Right atrium auricular region (tissue), 2 donors: ENCODE measurements around the gene GPRC5B. TPM values are rescaled to one million over a fixed set of nuclear protein-coding genes. Genes with fewer than 3 reads are reported as not detected.
A peak's percentile ranks its signal among the peaks of the same experiment; 100 is the strongest.

ENCODE experiments used
- DNase-seq: peaks from one replicate; pipeline ENCODE4 v3.0.0-alpha.2; 2019; ENCODE audit warnings: low spot score
- H3K27ac ChIP-seq, 2 donors: fragments of 200-600 bp; sonication (generic); 1 replicate in 1 of 2; 2 replicates in 1 of 2; pipeline ENCODE4 v1.5.1; 2016 to 2019
- H3K27me3 ChIP-seq, 2 donors: fragments of 200-600 bp; sonication (generic); one replicate each; pipeline versions ENCODE4 v1.5.1 to v1.6.0; 2017 to 2019
- H3K36me3 ChIP-seq: fragments of 200-600 bp; sonication (generic); one replicate; pipeline ENCODE4 v1.5.1; 2016
- H3K4me1 ChIP-seq, 2 donors: fragments of 200-600 bp; sonication (generic); one replicate each; pipeline versions ENCODE4 v1.5.1 to v1.6.0; 2017 to 2019
- H3K4me3 ChIP-seq, 2 donors: fragments of 200-600 bp; sonication (generic); 1 replicate in 1 of 2; 2 replicates in 1 of 2; pipeline ENCODE4 v1.5.1; 2017 to 2019; ENCODE audit warnings: mild to moderate bottlenecking in 1 of 2, moderate library complexity in 1 of 2
- H3K9me3 ChIP-seq, 2 donors: fragments of 200-600 bp; sonication (generic); one replicate each; pipeline ENCODE4 v1.5.1; 2019
- CTCF ChIP-seq, 2 donors: fragments of 200-600 bp; sonication (generic); IDR thresholded peaks; one replicate each; pipeline ENCODE4 v1.5.1; 2019; ENCODE audit warnings: antibody characterized with exemption in 2 of 2
- total RNA-seq, 2 donors: library from RNA; depleted of rRNA; stranded (reverse); fragments of >200 nt; gene quantifications; one replicate each; pipeline ENCODE4 v1.1.0, GENCODE V29; 2016

GPRC5B gene
- total RNA-seq, 2 donors from 2014 or later = 39.4 to 40.0 TPM

- peak overlapping the region; percentile 6 to 46 for H3K27ac ChIP-seq
Measured at GRCh38 chr16:19874851-19875546, 9.6 kb downstream of the GPRC5B start.

GRCh38 chr16:19874026-19874425, 10.6 kb downstream of the GPRC5B start:
- Histone ChIP-seq H3K27ac (peak overlapping the region; percentile 6 to 46), H3K4me3 (no peak overlapping the region), H3K9me3 (no peaks in the 10 kb centered on the region), H3K36me3 (peaks cover 25% of the 10 kb centered on the region), H3K4me1 (peaks cover 0 to 50% of the 10 kb centered on the region in 2 donors), H3K27me3 (no peaks in the 10 kb centered on the region)
- no peak for DNase-seq
- no peak for TF ChIP-seq CTCF (IDR thresholded peaks at IDR 0.05)

More at GRCh38 chr16:19874851-19875546, 9.6 kb downstream of the GPRC5B start:
- no peak for DNase-seq
- peaks cover 0 to 58% of the 10 kb centered on the region in 2 donors for H3K4me1 ChIP-seq
- H3K27me3 ChIP-seq = no peaks in the 10 kb centered on the region
- peaks cover 25% of the 10 kb centered on the region for H3K36me3 ChIP-seq
- no peaks in the 10 kb centered on the region for H3K9me3 ChIP-seq
- H3K4me3 ChIP-seq = no peak overlapping the region
- no peak for TF ChIP-seq CTCF (IDR thresholded peaks at IDR 0.05)

GRCh38 chr16:19872935-19873334, 11.7 kb downstream of the GPRC5B start:
- no peaks in the 10 kb centered on the region for H3K27me3 ChIP-seq
- no peak overlapping the region for H3K27ac ChIP-seq
- no peak for DNase-seq
- H3K4me3 ChIP-seq = no peak overlapping the region
- peaks cover 25% of the 10 kb centered on the region for H3K36me3 ChIP-seq
- TF ChIP-seq CTCF (IDR thresholded peaks at IDR 0.05) = no peak
- peaks cover 0 to 49% of the 10 kb centered on the region in 2 donors for H3K4me1 ChIP-seq
- H3K9me3 ChIP-seq = no peaks in the 10 kb centered on the region

DNA sequence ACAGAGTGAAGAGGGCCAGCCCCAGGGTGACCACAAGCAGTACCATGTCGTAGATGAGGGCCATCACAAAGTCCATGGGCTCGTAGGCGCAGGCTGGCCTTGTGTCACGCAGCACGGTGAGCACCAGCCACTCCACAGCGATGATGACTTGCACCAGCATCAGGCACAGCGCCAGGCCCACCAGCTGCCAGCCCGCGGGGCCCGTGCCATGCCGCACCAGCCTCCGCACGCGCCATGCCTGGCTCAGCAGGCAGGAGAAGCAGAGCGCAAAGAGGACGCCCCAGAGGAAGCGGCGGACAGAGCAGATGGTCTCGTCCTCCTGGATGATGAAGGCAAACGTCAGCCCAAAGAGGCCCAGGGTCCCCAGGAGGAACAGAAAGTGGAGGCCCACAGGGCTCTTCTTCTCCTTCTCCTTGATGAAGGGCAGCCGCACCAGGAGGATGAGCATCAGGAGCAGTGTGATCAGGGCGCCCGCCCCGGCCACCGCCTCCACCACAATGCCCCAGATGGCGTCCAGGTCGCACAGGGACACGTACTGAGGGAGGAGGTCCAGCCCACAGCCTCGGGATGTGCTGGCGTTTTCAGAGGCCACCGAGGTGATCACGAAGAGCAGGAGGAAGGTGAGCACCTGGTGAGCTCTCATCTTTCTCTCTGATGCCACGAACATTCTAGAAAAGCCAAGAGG, 12.3 kb downstream of the GPRC5B start:
- H3K4me3 ChIP-seq = no peak overlapping the region
- DNase-seq = no peak
- no peak overlapping the region for H3K27ac ChIP-seq
- peaks cover 0 to 42% of the 10 kb centered on the region in 2 donors for H3K4me1 ChIP-seq
- H3K9me3 ChIP-seq = no peaks in the 10 kb centered on the region
- no peak for TF ChIP-seq CTCF (IDR thresholded peaks at IDR 0.05)
- H3K27me3 ChIP-seq = no peaks in the 10 kb centered on the region
- peaks cover 25% of the 10 kb centered on the region for H3K36me3 ChIP-seq

- Histone ChIP-seq H3K27me3 (no peaks in the 10 kb centered on the region), H3K9me3 (no peaks in the 10 kb centered on the region), H3K4me1 (peaks cover 0 to 36% of the 10 kb centered on the region in 2 donors), H3K36me3 (peaks cover 25% of the 10 kb centered on the region), H3K4me3 (no peak overlapping the region), H3K27ac (no peak overlapping the region)
- DNase-seq = no peak
- no peak for TF ChIP-seq CTCF (IDR thresholded peaks at IDR 0.05)
Measured at GRCh38 chr16:19871721-19872120, 12.9 kb downstream of the GPRC5B start.
